ENCODE results near the gene ILF3.

DNA sequence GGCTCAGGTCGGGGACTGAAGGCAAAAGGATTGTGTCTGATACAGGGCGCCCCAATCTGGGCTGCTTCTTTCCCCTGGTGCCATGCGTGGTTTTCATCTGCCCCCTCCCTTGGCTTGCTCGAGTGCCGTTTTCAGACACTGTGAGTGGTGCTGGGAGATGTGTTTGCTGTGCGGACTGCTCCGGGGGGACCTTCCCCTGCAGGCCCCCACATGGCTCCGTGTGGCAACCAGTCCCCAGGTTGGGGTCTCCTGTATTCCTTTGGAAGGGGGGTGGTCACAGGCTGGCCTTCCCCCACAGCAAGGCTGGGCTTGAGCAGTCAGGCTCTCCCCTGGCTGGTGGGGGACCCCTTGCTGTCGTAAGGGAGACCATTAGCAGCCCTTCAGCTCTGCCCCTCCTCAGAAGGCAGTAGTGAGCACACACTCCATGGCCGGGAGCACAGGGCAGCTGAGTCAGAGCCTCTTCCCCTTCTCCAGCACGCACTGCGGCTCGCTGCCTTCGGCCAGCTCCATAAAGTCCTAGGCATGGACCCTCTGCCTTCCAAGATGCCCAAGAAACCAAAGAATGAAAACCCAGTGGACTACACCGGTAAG lies 26.5 kb downstream of the ILF3 start:
- TF ChIP-seq, protein P1, sequence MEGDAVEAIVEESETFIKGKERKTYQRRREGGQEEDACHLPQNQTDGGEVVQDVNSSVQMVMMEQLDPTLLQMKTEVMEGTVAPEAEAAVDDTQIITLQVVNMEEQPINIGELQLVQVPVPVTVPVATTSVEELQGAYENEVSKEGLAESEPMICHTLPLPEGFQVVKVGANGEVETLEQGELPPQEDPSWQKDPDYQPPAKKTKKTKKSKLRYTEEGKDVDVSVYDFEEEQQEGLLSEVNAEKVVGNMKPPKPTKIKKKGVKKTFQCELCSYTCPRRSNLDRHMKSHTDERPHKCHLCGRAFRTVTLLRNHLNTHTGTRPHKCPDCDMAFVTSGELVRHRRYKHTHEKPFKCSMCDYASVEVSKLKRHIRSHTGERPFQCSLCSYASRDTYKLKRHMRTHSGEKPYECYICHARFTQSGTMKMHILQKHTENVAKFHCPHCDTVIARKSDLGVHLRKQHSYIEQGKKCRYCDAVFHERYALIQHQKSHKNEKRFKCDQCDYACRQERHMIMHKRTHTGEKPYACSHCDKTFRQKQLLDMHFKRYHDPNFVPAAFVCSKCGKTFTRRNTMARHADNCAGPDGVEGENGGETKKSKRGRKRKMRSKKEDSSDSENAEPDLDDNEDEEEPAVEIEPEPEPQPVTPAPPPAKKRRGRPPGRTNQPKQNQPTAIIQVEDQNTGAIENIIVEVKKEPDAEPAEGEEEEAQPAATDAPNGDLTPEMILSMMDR (IDR thresholded peaks at IDR 0.05), result no peak
- TF ChIP-seq POLR2AphosphoS5 (IDR thresholded peaks at IDR 0.05; ENCODE audit: low read depth, low read length), result no peak
- no peak for TF ChIP-seq SIN3A (IDR thresholded peaks at IDR 0.05; ENCODE audit: borderline replicate concordance, insufficient read depth, low read depth, low read length)
- TF ChIP-seq, protein P2, sequence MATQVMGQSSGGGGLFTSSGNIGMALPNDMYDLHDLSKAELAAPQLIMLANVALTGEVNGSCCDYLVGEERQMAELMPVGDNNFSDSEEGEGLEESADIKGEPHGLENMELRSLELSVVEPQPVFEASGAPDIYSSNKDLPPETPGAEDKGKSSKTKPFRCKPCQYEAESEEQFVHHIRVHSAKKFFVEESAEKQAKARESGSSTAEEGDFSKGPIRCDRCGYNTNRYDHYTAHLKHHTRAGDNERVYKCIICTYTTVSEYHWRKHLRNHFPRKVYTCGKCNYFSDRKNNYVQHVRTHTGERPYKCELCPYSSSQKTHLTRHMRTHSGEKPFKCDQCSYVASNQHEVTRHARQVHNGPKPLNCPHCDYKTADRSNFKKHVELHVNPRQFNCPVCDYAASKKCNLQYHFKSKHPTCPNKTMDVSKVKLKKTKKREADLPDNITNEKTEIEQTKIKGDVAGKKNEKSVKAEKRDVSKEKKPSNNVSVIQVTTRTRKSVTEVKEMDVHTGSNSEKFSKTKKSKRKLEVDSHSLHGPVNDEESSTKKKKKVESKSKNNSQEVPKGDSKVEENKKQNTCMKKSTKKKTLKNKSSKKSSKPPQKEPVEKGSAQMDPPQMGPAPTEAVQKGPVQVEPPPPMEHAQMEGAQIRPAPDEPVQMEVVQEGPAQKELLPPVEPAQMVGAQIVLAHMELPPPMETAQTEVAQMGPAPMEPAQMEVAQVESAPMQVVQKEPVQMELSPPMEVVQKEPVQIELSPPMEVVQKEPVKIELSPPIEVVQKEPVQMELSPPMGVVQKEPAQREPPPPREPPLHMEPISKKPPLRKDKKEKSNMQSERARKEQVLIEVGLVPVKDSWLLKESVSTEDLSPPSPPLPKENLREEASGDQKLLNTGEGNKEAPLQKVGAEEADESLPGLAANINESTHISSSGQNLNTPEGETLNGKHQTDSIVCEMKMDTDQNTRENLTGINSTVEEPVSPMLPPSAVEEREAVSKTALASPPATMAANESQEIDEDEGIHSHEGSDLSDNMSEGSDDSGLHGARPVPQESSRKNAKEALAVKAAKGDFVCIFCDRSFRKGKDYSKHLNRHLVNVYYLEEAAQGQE (IDR thresholded peaks at IDR 0.05; ENCODE audit: insufficient read depth in 1 of 2, low read depth in 2 of 2, low read length in 1 of 2), result no peak
